Head of caudate nucleus (tissue), 42 donors: Measurements from ENCODE around the gene MZT2A.
"Not testable (repeated sequence)": the region's sequence is repeated elsewhere in the genome, so short reads cannot be mapped to it uniquely, and the experiment has no call there.

Experiments
- DNase-seq, 42 donors: peaks; one replicate each; pipeline versions ENCODE4 v3.0.0 to v3.0.0-alpha.2; 2020 to 2021; ENCODE audit warnings: mixed read lengths in 7 of 42
- intact Hi-C: fragments of 100-400 bp; cut with DNase I; formaldehyde crosslinking; loops from one replicate; pipeline ENCODE4 v1.15.0; 2022

Gene MZT2A

GRCh38 chr2:131521961-131522781, 30.0 kb upstream of the MZT2A start:
- no peak for DNase-seq
- intact Hi-C loops = no loop called here

GRCh38 chr2:131521524-131521923, 29.3 kb upstream of the MZT2A start:
- DNase-seq, intact Hi-C loops: not testable (repeated sequence)

- intact Hi-C loops = no loop called here
- peak in 9 of 42 donors; percentile 11 to 53 (median 25) for DNase-seq
Observed at GRCh38 chr2:131520526-131520925, 28.3 kb upstream of the MZT2A start.

GRCh38 chr2:131519871-131520470, 27.8 kb upstream of the MZT2A start:
- DNase-seq, intact Hi-C loops: not testable (repeated sequence)

GRCh38 chr2:131519466-131519865, 27.3 kb upstream of the MZT2A start:
- DNase-seq = no peak
- intact Hi-C loops = no loop called here

GRCh38 chr2:131518531-131518930, 26.3 kb upstream of the MZT2A start:
- peak in 1 of 42 donors; percentile 14 for DNase-seq
- intact Hi-C loops = not testable (repeated sequence)

GRCh38 chr2:131517856-131518255, 25.7 kb upstream of the MZT2A start:
- intact Hi-C loops, DNase-seq: not testable (repeated sequence)

- peak in 1 of 42 donors; percentile 10 for DNase-seq
Observed at GRCh38 chr2:131517106-131517831, 25.1 kb upstream of the MZT2A start.

GRCh38 chr2:131516621-131517020, 24.4 kb upstream of the MZT2A start:
- DNase-seq = not testable (repeated sequence)

More at GRCh38 chr2:131517106-131517831, 25.1 kb upstream of the MZT2A start:
- intact Hi-C loops = no loop called here

GRCh38 chr2:131516011-131516410, 23.8 kb upstream of the MZT2A start:
- intact Hi-C loops = no loop called here
- DNase-seq = no peak

More at GRCh38 chr2:131516621-131517020, 24.4 kb upstream of the MZT2A start:
- intact Hi-C loops = not testable (repeated sequence)

- DNase-seq, intact Hi-C loops: not testable (repeated sequence)
Observed at GRCh38 chr2:131515235-131515634, 23.0 kb upstream of the MZT2A start.

- intact Hi-C loops, DNase-seq: not testable (repeated sequence)
Observed at GRCh38 chr2:131514408-131515166, 22.4 kb upstream of the MZT2A start.

GRCh38 chr2:131511969-131512870, 20.0 kb upstream of the MZT2A start:
- DNase-seq, intact Hi-C loops: not testable (repeated sequence)

GRCh38 chr2:131511291-131511968, 19.2 kb upstream of the MZT2A start:
- DNase-seq = not testable (repeated sequence)

GRCh38 chr2:131509615-131510014, 17.4 kb upstream of the MZT2A start:
- no peak for DNase-seq
- intact Hi-C loops = no loop called here

More at GRCh38 chr2:131511291-131511968, 19.2 kb upstream of the MZT2A start:
- intact Hi-C loops = not testable (repeated sequence)

- intact Hi-C loops, DNase-seq: not testable (repeated sequence)
Observed at GRCh38 chr2:131504082-131504750, 12.0 kb upstream of the MZT2A start.

GRCh38 chr2:131503587-131503986, 11.4 kb upstream of the MZT2A start:
- DNase-seq, intact Hi-C loops: not testable (repeated sequence)
